Glomerular visceral epithelial cell (primary cell): ENCODE measurements around the gene FGF1.

Source experiments
- DNase-seq: peaks from one replicate; pipeline ENCODE4 v3.0.0-alpha.2; 2016; ENCODE audit errors: extremely low spot score

The FGF1 gene

GRCh38 chr5:142614054-142614453 is 71.8 kb downstream of the FGF1 start:
- DNase-seq = no peak

GRCh38 chr5:142613271-142613671 is 72.6 kb downstream of the FGF1 start:
- no peak for DNase-seq

GRCh38 chr5:142612494-142613270 is 73.2 kb downstream of the FGF1 start:
- DNase-seq = no peak

GRCh38 chr5:142611154-142611553 is 74.7 kb downstream of the FGF1 start:
- DNase-seq = peak; percentile 73

GRCh38 chr5:142610176-142611001 is 75.5 kb downstream of the FGF1 start:
- DNase-seq = no peak

- DNase-seq = no peak
Observed at GRCh38 chr5:142609142-142609541, 76.7 kb downstream of the FGF1 start.

GRCh38 chr5:142608081-142608480 is 77.8 kb downstream of the FGF1 start:
- no peak for DNase-seq

- DNase-seq = no peak
Observed at GRCh38 chr5:142605611-142606010, 80.3 kb downstream of the FGF1 start.

GRCh38 chr5:142602720-142603245 is 83.1 kb downstream of the FGF1 start:
- no peak for DNase-seq

- no peak for DNase-seq
Observed at GRCh38 chr5:142601432-142601831, 84.5 kb downstream of the FGF1 start.

- DNase-seq = peak; percentile 36
Observed at GRCh38 chr5:142600611-142601358, 85.1 kb downstream of the FGF1 start.

- no peak for DNase-seq
Observed at GRCh38 chr5:142600092-142600491, 85.8 kb downstream of the FGF1 start.

- DNase-seq = no peak
Observed at GRCh38 chr5:142598338-142598700, 87.6 kb downstream of the FGF1 start.

- DNase-seq = peak; percentile 67
Observed at GRCh38 chr5:142597546-142598337, 88.1 kb downstream of the FGF1 start.

GRCh38 chr5:142597025-142597424 is 88.9 kb downstream of the FGF1 start:
- DNase-seq = no peak

- no peak for DNase-seq
Observed at GRCh38 chr5:142592365-142592764, 93.5 kb downstream of the FGF1 start.

- no peak for DNase-seq
Observed at GRCh38 chr5:142590451-142591231, 95.2 kb downstream of the FGF1 start.

GRCh38 chr5:142589720-142590119 is 96.2 kb downstream of the FGF1 start:
- no peak for DNase-seq

- peak; percentile 39 for DNase-seq
Observed at GRCh38 chr5:142587354-142587965, 98.4 kb downstream of the FGF1 start.

- no peak for DNase-seq
Observed at GRCh38 chr5:142586552-142586951, 99.3 kb downstream of the FGF1 start.
